Effector memory CD4-positive, alpha-beta T cell (primary cell): ENCODE data around the gene NFKBIE.

Experiments
- DNase-seq, 3 donors: peaks; one replicate each; pipeline ENCODE4 v3.0.0-alpha.2; 2020
- H3K27ac ChIP-seq: 2 replicates; pipeline ENCODE4 v1.7.0; 2013; ENCODE audit warnings: mild to moderate bottlenecking, low read length, moderate library complexity; ENCODE audit not compliant: insufficient read depth, poor library complexity, severe bottlenecking
- H3K27me3 ChIP-seq: replicated peaks from 2 replicates; pipeline ENCODE4 v1.7.0; 2013; ENCODE audit warnings: mild to moderate bottlenecking, low read length; ENCODE audit not compliant: insufficient read depth, control insufficient read depth, poor library complexity, severe bottlenecking
- H3K36me3 ChIP-seq: 2 replicates; pipeline ENCODE4 v1.7.0; 2013; ENCODE audit warnings: mild to moderate bottlenecking, low read length, moderate library complexity; ENCODE audit not compliant: control insufficient read depth, insufficient read depth
- H3K4me1 ChIP-seq: 2 replicates; pipeline ENCODE4 v1.7.0; 2013; ENCODE audit warnings: low read length, mild to moderate bottlenecking; ENCODE audit not compliant: control insufficient read depth, insufficient read depth, poor library complexity, severe bottlenecking
- H3K4me3 ChIP-seq: 2 replicates; pipeline ENCODE4 v1.7.0; 2013; ENCODE audit warnings: low read length, low read depth, mild to moderate bottlenecking; ENCODE audit not compliant: insufficient read depth, poor library complexity, severe bottlenecking
- H3K9me3 ChIP-seq: 2 replicates; pipeline ENCODE4 v1.7.0; 2013; ENCODE audit warnings: mild to moderate bottlenecking, low read length, moderate library complexity; ENCODE audit not compliant: control insufficient read depth

Gene NFKBIE

GRCh38 chr6:44245912-44246662, 19.3 kb downstream of the NFKBIE start:
- H3K36me3 ChIP-seq = peaks cover 27% of the 10 kb centered on the region
- H3K4me1 ChIP-seq = peaks cover 18% of the 10 kb centered on the region
- no peaks in the 10 kb centered on the region for H3K27me3 ChIP-seq
- no peaks in the 10 kb centered on the region for H3K9me3 ChIP-seq
- H3K27ac ChIP-seq = peak overlapping the region; percentile 83
- peak; percentile 57 to 74 (median 66) for DNase-seq
- H3K4me3 ChIP-seq = peak overlapping the region; percentile 80

DNA sequence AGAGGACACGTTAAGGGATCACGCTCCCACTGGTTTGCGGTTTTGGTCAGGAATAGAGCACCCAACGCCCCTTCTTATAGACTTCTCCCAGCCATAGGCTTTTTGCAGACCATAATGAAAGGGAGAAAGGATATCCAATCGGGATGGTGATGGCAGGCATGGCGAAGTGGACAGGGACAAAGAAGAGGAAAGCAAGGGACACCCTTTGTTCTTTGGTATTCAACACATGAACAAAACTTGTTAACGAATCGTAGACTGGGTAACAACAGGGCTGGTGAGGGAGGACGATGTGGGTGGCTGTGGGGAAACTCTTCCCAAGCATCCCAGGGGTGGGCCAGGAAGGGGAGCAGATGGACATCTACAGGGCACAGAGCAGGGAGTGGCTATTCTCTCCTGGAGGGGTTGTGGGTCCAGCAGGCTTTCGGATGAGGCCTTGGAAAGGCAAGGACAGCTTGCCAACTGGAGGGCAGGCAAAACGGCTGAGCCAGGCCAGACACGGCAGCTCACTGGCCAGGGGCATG, 19.9 kb downstream of the NFKBIE start:
- DNase-seq = no peak
- Histone ChIP-seq H3K9me3 (no peaks in the 10 kb centered on the region), H3K4me1 (peaks cover 18% of the 10 kb centered on the region), H3K4me3 (peak overlapping the region; percentile 80), H3K27ac (peak overlapping the region; percentile 83), H3K27me3 (no peaks in the 10 kb centered on the region), H3K36me3 (peaks cover 21% of the 10 kb centered on the region)

- Histone ChIP-seq H3K27ac (no peak overlapping the region), H3K36me3 (peaks cover 1% of the 10 kb centered on the region), H3K4me3 (no peak overlapping the region), H3K27me3 (no peaks in the 10 kb centered on the region), H3K9me3 (no peaks in the 10 kb centered on the region), H3K4me1 (peaks cover 10% of the 10 kb centered on the region)
- no peak for DNase-seq
Measured at GRCh38 chr6:44243345-44243744, 22.0 kb downstream of the NFKBIE start.

DNA sequence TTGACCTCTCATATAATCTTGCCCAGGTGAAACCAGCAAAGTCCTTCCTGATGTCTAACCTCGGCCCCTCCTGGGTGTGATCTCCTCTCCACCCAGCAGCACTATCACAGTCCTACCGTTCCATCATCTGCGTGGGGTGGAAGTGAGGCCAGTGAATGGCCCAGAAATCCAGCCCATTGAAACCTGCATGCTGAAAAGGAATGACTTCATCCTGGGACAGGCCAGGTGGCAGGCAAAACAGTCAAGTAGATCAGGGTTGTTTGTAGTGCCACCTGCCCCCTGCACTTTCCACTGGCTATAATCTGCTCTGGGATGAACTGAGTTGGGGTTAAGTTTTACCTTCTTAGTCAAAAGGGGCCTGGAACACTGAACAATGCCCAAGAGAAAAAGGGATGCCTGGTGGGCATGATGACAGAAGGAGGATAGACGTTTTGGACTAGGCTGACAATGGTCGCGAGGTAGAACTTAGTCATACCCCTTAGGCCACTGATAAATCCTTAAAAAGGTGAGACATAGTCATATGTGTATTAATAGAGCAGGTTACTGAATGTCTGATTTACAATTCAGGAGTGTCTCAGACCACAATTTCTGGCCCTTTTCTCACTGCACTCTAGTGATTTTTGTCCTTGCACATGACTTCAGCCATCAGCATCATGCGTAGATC, 26.5 kb downstream of the NFKBIE start:
- no peak overlapping the region for H3K27ac ChIP-seq
- H3K36me3 ChIP-seq = no peaks in the 10 kb centered on the region
- DNase-seq = no peak
- H3K4me3 ChIP-seq = no peak overlapping the region
- H3K4me1 ChIP-seq = peaks cover 5% of the 10 kb centered on the region
- H3K27me3 ChIP-seq = no peaks in the 10 kb centered on the region
- no peaks in the 10 kb centered on the region for H3K9me3 ChIP-seq

GRCh38 chr6:44237813-44238433, 27.4 kb downstream of the NFKBIE start:
- H3K27ac ChIP-seq = peak overlapping the region; percentile 87
- peak overlapping the region; percentile 75 for H3K4me3 ChIP-seq
- peak; percentile 58 to 69 (median 62) for DNase-seq

GRCh38 chr6:44237021-44237812, 28.1 kb downstream of the NFKBIE start:
- Histone ChIP-seq H3K4me3 (peak overlapping the region; percentile 75), H3K27me3 (no peaks in the 10 kb centered on the region), H3K27ac (peak overlapping the region; percentile 87), H3K9me3 (no peaks in the 10 kb centered on the region), H3K36me3 (no peaks in the 10 kb centered on the region), H3K4me1 (peaks cover 5% of the 10 kb centered on the region)
- peak; percentile 61 to 64 (median 61) for DNase-seq

More at GRCh38 chr6:44237813-44238433, 27.4 kb downstream of the NFKBIE start:
- Histone ChIP-seq H3K4me1 (peaks cover 5% of the 10 kb centered on the region), H3K9me3 (no peaks in the 10 kb centered on the region), H3K27me3 (no peaks in the 10 kb centered on the region), H3K36me3 (no peaks in the 10 kb centered on the region)

DNA sequence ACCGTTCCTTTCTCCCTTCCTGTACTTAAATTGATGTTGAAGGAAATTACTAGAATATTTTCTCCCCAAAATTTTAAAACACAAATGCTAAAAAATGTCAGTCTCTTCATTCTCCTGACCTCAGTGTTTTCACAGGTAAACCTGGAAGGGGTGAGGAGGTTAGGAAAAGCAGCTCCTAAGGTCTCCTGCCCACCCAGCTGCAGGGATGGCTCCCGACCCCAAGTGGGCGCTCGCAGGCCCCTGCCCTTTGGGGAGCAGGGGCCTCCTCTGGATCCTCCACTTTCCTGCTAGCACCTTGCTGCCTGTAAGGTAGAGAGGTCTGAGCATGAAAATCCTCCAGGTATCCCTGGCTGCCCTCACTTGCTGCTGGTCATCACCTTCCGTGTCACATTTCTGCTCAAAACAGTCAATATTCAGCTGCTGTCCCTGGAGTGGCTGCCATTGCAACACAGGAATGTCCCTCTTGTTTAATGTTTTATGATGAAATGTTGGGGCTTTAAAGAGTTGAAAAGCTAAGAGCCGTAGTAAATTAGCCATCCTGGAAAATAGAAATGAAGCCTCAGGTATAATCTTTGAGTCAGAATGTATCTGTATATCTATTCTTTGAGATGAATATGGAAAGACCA, 29.3 kb downstream of the NFKBIE start:
- no peak overlapping the region for H3K4me3 ChIP-seq
- peaks cover 5% of the 10 kb centered on the region for H3K4me1 ChIP-seq
- no peak for DNase-seq
- H3K36me3 ChIP-seq = no peaks in the 10 kb centered on the region
- H3K27me3 ChIP-seq = no peaks in the 10 kb centered on the region
- H3K27ac ChIP-seq = no peak overlapping the region
- H3K9me3 ChIP-seq = no peaks in the 10 kb centered on the region

GRCh38 chr6:44235269-44235668, 30.1 kb downstream of the NFKBIE start:
- no peak for DNase-seq
- no peaks in the 10 kb centered on the region for H3K27me3 ChIP-seq
- peaks cover 5% of the 10 kb centered on the region for H3K4me1 ChIP-seq

More at GRCh38 chr6:44235269-44235668, 30.1 kb downstream of the NFKBIE start:
- Histone ChIP-seq H3K9me3 (no peaks in the 10 kb centered on the region), H3K4me3 (no peak overlapping the region), H3K27ac (no peak overlapping the region), H3K36me3 (no peaks in the 10 kb centered on the region)
